Neural progenitor cell (in vitro differentiated cells): ENCODE results near the gene MADD.

Source experiments
- EZH2phosphoT487 ChIP-seq: fragments of 200-600 bp; sonication (generic); IDR thresholded peaks from 2 replicates; pipeline ENCODE4 v1.6.1; 2017; ENCODE audit warnings: antibody characterized with exemption
- TF ChIP-seq, protein P1 (sequence below): fragments of 200-600 bp; sonication (generic); IDR thresholded peaks from 2 replicates; pipeline ENCODE4 v1.5.1; 2017; ENCODE audit warnings: antibody characterized with exemption, mild to moderate bottlenecking

DNA sequence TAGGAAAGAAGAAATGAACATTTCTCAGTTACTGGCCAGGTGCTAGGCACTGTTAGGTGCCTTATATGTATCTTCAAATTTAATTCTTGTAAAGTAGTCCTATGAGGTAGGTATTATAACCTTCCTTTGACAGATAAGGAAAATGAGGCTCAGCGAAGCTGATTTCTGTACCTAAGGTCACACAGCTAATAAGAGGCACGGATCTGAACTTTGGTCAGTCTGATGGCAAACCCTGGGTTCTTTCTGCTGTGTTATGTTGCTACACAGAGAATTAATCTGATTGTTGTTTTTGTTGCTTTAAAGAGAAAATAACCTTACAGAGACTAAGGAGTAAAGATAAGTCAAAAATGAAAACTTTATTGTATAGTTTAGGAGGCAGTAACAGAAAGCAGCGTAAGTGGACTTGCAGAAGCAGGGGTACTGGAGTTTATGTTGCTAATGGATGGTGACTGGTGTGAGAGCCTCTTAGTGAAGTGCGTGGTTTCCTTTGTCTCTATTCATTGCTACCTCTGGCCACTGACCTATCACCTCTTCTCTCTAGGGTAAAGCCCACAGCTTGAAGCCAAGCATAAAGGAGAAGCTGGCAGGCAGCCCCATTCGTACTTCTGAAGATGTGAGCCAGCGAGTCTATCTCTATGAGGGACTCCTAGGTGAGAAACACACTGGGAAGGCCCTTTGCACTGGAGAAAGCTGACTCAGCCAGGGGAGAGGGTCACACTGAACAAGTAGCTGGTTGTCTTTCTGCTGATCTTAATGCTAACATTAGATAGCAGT, 38.3 kb downstream of the MADD start:
- TF ChIP-seq, protein P1, sequence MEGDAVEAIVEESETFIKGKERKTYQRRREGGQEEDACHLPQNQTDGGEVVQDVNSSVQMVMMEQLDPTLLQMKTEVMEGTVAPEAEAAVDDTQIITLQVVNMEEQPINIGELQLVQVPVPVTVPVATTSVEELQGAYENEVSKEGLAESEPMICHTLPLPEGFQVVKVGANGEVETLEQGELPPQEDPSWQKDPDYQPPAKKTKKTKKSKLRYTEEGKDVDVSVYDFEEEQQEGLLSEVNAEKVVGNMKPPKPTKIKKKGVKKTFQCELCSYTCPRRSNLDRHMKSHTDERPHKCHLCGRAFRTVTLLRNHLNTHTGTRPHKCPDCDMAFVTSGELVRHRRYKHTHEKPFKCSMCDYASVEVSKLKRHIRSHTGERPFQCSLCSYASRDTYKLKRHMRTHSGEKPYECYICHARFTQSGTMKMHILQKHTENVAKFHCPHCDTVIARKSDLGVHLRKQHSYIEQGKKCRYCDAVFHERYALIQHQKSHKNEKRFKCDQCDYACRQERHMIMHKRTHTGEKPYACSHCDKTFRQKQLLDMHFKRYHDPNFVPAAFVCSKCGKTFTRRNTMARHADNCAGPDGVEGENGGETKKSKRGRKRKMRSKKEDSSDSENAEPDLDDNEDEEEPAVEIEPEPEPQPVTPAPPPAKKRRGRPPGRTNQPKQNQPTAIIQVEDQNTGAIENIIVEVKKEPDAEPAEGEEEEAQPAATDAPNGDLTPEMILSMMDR: no peak
- TF ChIP-seq EZH2phosphoT487: no peak
